ENCODE measurements around the gene SLC43A2. TPM values are rescaled to one million over a fixed set of nuclear protein-coding genes. Genes with fewer than 3 reads are reported as not detected.

SLC43A2 gene
- total RNA-seq, 2 donors from 2014 or later: 14.0 to 18.6 TPM

DNA sequence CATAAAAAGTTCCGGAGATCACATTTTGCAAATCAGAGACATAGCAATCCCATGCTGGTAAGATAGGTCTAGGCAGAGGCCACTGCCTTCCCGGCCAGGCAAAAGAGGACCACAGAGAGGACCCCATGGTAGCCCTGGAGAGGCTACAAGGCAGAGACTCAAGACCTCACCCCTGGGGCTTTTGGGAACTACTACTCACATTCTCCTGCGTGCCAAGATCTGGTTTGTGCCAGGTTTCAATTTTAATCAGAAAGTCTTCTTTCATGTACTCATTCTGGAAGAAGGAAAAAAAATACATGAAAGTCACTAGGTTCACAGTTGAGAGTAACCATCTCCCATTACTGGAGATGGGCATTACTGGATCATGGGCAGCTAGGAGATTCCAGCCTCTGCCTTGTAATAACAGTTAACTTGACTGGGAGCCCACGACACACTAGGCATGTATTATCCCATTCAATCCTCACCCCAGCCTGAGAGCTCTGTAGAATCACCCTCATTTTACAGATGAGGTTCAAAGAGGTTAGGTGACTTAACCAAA, 87.2 kb downstream of the SLC43A2 start:
- Mint-ChIP-seq H3K4me3 (no peak overlapping the region), H3K27ac (no peak overlapping the region), H3K27me3 (ENCODE audit: insufficient read depth) (no peaks in the 10 kb centered on the region), H3K36me3 (ENCODE audit: low read depth) (peaks cover 53% of the 10 kb centered on the region), H3K9me3 (no peaks in the 10 kb centered on the region), H3K4me1 (peaks cover 32% of the 10 kb centered on the region)
- TF ChIP-seq, protein P1, sequence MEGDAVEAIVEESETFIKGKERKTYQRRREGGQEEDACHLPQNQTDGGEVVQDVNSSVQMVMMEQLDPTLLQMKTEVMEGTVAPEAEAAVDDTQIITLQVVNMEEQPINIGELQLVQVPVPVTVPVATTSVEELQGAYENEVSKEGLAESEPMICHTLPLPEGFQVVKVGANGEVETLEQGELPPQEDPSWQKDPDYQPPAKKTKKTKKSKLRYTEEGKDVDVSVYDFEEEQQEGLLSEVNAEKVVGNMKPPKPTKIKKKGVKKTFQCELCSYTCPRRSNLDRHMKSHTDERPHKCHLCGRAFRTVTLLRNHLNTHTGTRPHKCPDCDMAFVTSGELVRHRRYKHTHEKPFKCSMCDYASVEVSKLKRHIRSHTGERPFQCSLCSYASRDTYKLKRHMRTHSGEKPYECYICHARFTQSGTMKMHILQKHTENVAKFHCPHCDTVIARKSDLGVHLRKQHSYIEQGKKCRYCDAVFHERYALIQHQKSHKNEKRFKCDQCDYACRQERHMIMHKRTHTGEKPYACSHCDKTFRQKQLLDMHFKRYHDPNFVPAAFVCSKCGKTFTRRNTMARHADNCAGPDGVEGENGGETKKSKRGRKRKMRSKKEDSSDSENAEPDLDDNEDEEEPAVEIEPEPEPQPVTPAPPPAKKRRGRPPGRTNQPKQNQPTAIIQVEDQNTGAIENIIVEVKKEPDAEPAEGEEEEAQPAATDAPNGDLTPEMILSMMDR (conservative IDR thresholded peaks at IDR 0.05): no peak
- no peak for DNase-seq
- WGBS, 2 experiments (ENCODE audit: insufficient coverage in 1 of 2, insufficient read length in 1 of 2): 94 to 95% methylated on average over 3 to 4 of the region's 4 CpGs
- Histone ChIP-seq H3K9me3 (ENCODE audit: control insufficient read depth, low read length) (no peaks in the 10 kb centered on the region), H3K36me3 (ENCODE audit: control insufficient read depth, insufficient read depth, low read length) (peaks cover 53% of the 10 kb centered on the region), H3K9ac (ENCODE audit: extremely low read depth, low read length, poor library complexity, severe bottlenecking) (no peak overlapping the region), H3K4me1 (ENCODE audit: control insufficient read depth, insufficient read depth, low read length) (peaks cover 7% of the 10 kb centered on the region), H3K27me3 (ENCODE audit: control insufficient read depth, insufficient read depth, low read length, poor library complexity, severe bottlenecking) (no peaks in the 10 kb centered on the region), H3K4me3 (ENCODE audit: low read length) (no peak overlapping the region), H3K27ac (ENCODE audit: low read depth, low read length) (no peak overlapping the region)

DNA sequence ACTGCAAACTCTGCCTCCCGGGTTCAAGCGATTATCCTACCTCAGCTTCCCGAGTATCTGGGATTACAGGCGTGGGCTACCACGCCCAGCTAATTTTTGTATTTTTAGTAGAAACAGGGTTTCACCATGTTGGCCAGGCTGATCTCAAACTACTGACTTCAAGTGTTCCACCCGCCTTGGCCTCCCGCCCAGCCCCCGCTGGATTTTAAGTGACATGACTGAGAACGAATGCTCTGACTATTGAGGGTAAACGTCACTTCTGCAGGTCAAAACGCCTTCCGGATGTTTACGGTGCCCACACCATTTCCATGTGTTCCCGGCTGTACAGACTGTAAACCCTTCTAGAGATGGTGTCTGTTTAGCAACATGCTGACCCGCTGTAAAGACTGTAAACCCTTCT, 88.8 kb downstream of the SLC43A2 start:
- Histone ChIP-seq H3K4me3 (ENCODE audit: low read length) (no peak overlapping the region), H3K27me3 (ENCODE audit: control insufficient read depth, insufficient read depth, low read length, poor library complexity, severe bottlenecking) (no peaks in the 10 kb centered on the region), H3K4me1 (ENCODE audit: control insufficient read depth, insufficient read depth, low read length) (peaks cover 7% of the 10 kb centered on the region), H3K9ac (ENCODE audit: extremely low read depth, low read length, poor library complexity, severe bottlenecking) (no peak overlapping the region), H3K27ac (ENCODE audit: low read depth, low read length) (no peak overlapping the region), H3K36me3 (ENCODE audit: control insufficient read depth, insufficient read depth, low read length) (peaks cover 55% of the 10 kb centered on the region), H3K9me3 (ENCODE audit: control insufficient read depth, low read length) (no peaks in the 10 kb centered on the region)
- H3K27ac Mint-ChIP-seq: no peak overlapping the region
- H3K27me3 Mint-ChIP-seq (ENCODE audit: insufficient read depth): no peaks in the 10 kb centered on the region
- DNase-seq: no peak
- TF ChIP-seq, protein P1 (conservative IDR thresholded peaks at IDR 0.05): no peak
- H3K4me3 Mint-ChIP-seq: no peak overlapping the region
- 93% methylated on average over 15 of the region's 15 CpGs for WGBS, 2 experiments (ENCODE audit: insufficient coverage in 1 of 2, insufficient read length in 1 of 2)
- H3K36me3 Mint-ChIP-seq (ENCODE audit: low read depth): peaks cover 45% of the 10 kb centered on the region
- no peaks in the 10 kb centered on the region for H3K9me3 Mint-ChIP-seq
- peaks cover 32% of the 10 kb centered on the region for H3K4me1 Mint-ChIP-seq

DNA sequence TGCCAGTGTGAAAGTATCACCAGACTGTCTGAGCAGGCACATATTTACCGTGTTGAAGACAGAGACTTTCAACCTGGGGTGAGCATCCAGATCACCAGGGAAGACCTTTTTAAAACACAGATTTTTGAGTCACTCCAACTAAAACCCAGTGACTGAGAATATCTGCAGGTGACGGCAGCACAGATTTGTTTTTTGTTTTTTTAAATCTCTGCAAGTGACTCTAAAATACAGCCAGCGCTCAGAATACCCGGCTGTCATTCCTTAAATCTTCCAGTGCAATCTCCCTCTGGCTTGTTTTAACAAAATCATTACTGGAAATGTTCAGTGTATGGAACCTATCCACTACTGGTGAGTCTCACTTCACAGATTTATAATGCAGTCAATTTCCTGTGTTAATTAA, 92.9 kb downstream of the SLC43A2 start:
- no peak overlapping the region for H3K4me3 Mint-ChIP-seq
- peaks cover 67% of the 10 kb centered on the region for H3K36me3 Mint-ChIP-seq (ENCODE audit: low read depth)
- Histone ChIP-seq H3K9me3 (ENCODE audit: control insufficient read depth, low read length) (no peaks in the 10 kb centered on the region), H3K4me3 (ENCODE audit: low read length) (no peak overlapping the region), H3K4me1 (ENCODE audit: control insufficient read depth, insufficient read depth, low read length) (no peaks in the 10 kb centered on the region), H3K9ac (ENCODE audit: extremely low read depth, low read length, poor library complexity, severe bottlenecking) (no peak overlapping the region), H3K27ac (ENCODE audit: low read depth, low read length) (no peak overlapping the region), H3K27me3 (ENCODE audit: control insufficient read depth, insufficient read depth, low read length, poor library complexity, severe bottlenecking) (no peaks in the 10 kb centered on the region), H3K36me3 (ENCODE audit: control insufficient read depth, insufficient read depth, low read length) (peaks cover 66% of the 10 kb centered on the region)
- 92 to 94% methylated on average over 4 of the region's 4 CpGs for WGBS, 2 experiments (ENCODE audit: insufficient coverage in 1 of 2, insufficient read length in 1 of 2)
- H3K9me3 Mint-ChIP-seq: no peaks in the 10 kb centered on the region
- no peak overlapping the region for H3K27ac Mint-ChIP-seq
- peaks cover 3% of the 10 kb centered on the region for H3K4me1 Mint-ChIP-seq
- TF ChIP-seq, protein P1 (conservative IDR thresholded peaks at IDR 0.05): no peak
- no peak for DNase-seq
- H3K27me3 Mint-ChIP-seq (ENCODE audit: insufficient read depth): no peaks in the 10 kb centered on the region

Measured in endodermal cell (in vitro differentiated cells).